Measurements from ENCODE around the gene TMEM119.

- TF ChIP-seq MAX (IDR thresholded peaks at IDR 0.05; ENCODE audit: low read depth): no peak
- TF ChIP-seq CTCF (IDR thresholded peaks at IDR 0.05): no peak
- TF ChIP-seq REST (IDR thresholded peaks at IDR 0.05; ENCODE audit: low read depth, low read length): no peak
- no peak for TF ChIP-seq ELF1 (IDR thresholded peaks at IDR 0.05)
Measured at GRCh38 chr12:108575199-108575912, 22.5 kb downstream of the TMEM119 start.
